Prostate gland (tissue), 2 donors: Measurements from ENCODE around the gene MYO1D.

Experiments
- CTCF ChIP-seq, 4 experiments: fragments of 200-600 bp in 2 of 4; fragments of 450-650 bp in 2 of 4; sonication (generic) in 2 of 4; IDR thresholded peaks; 1 replicate in 3 of 4; 2 replicates in 1 of 4; pipeline ENCODE4 v1.5.1; 2016 to 2019; ENCODE audit warnings: antibody characterized with exemption in 4 of 4, mild to moderate bottlenecking in 2 of 4, moderate library complexity in 2 of 4
- POLR2A ChIP-seq: fragments of 450-650 bp; IDR thresholded peaks from one replicate; pipeline ENCODE4 v1.6.1; 2016; ENCODE audit warnings: antibody characterized with exemption, mild to moderate bottlenecking
- POLR2AphosphoS5 ChIP-seq: sonication (generic); formaldehyde crosslinking; IDR thresholded peaks from one replicate; pipeline ENCODE4 v1.6.1; 2017; ENCODE audit warnings: antibody characterized with exemption

GRCh38 chr17:32859857-32860525, 16.9 kb downstream of the MYO1D start:
- TF ChIP-seq CTCF (IDR thresholded peaks at IDR 0.05) (no peak), POLR2A (no peak), POLR2AphosphoS5 (no peak)
